Measurements from ENCODE around the gene MGAT1. TPM values are rescaled to one million over a fixed set of nuclear protein-coding genes. Genes with fewer than 3 reads are reported as not detected.
"Not testable (repeated sequence)": the region's sequence is repeated elsewhere in the genome, so short reads cannot be mapped to it uniquely, and the experiment has no call there.

Gene MGAT1
- polyA plus RNA-seq, 1 donor from 2014 or later: 31.8 TPM

- no peaks in the 10 kb centered on the region for H4K20me1 ChIP-seq (ENCODE audit: insufficient read depth)
- no peaks in the 10 kb centered on the region for H3K79me2 ChIP-seq (replicated peaks; ENCODE audit: insufficient read depth, low read length)
- TF ChIP-seq MXI1 (conservative IDR thresholded peaks at IDR 0.05; ENCODE audit: poor library complexity, severe bottlenecking) (no peak), CTCF (IDR thresholded peaks at IDR 0.05; ENCODE audit: poor library complexity, severe bottlenecking) (no peak), EZH2 (IDR thresholded peaks at IDR 0.05; ENCODE audit: borderline replicate concordance, insufficient read depth, low read length, poor library complexity, severe bottlenecking) (no peak), REST (IDR thresholded peaks at IDR 0.05; ENCODE audit: borderline replicate concordance) (no peak), SMC3 (conservative IDR thresholded peaks at IDR 0.05; ENCODE audit: poor library complexity) (no peak), POLR2AphosphoS5 (IDR thresholded peaks at IDR 0.05) (no peak), TAF1 (IDR thresholded peaks at IDR 0.05; ENCODE audit: low read depth) (no peak)
- no peaks in the 10 kb centered on the region for H3K36me3 ChIP-seq (ENCODE audit: insufficient read depth, low read length)
- H3K9ac ChIP-seq (ENCODE audit: low read length): no peak overlapping the region
- no peaks in the 10 kb centered on the region for H3K9me2 ChIP-seq (ENCODE audit: insufficient read depth, low read length)
- no peak overlapping the region for H2AFZ ChIP-seq (ENCODE audit: low read depth, low read length)
- H3K9me3 ChIP-seq (ENCODE audit: low read length): no peaks in the 10 kb centered on the region
- H3K4me2 ChIP-seq (ENCODE audit: low read length): no peak overlapping the region
- no peak overlapping the region for H3K27ac ChIP-seq (ENCODE audit: low read length)
- H3F3A ChIP-seq (ENCODE audit: insufficient read depth, low read length, poor library complexity, severe bottlenecking): no peaks in the 10 kb centered on the region
- H3K27me3 ChIP-seq (ENCODE audit: insufficient read depth, low read depth, low read length): peaks cover 10% of the 10 kb centered on the region
- H3K4me3 ChIP-seq (ENCODE audit: low read length): no peak overlapping the region
Measured at GRCh38 chr5:180829726-180830125, 27.1 kb upstream of the MGAT1 start.

GRCh38 chr5:180828756-180829531, 26.3 kb upstream of the MGAT1 start:
- not testable (repeated sequence) for H3F3A ChIP-seq (ENCODE audit: insufficient read depth, low read length, poor library complexity, severe bottlenecking); H3K9ac ChIP-seq (ENCODE audit: low read length); H2AFZ ChIP-seq (ENCODE audit: low read depth, low read length); H3K4me2 ChIP-seq (ENCODE audit: low read length); H3K79me2 ChIP-seq (replicated peaks; ENCODE audit: insufficient read depth, low read length); H3K4me3 ChIP-seq (ENCODE audit: low read length); H3K9me2 ChIP-seq (ENCODE audit: insufficient read depth, low read length); H3K9me3 ChIP-seq (ENCODE audit: low read length); H4K20me1 ChIP-seq (ENCODE audit: insufficient read depth); H3K36me3 ChIP-seq (ENCODE audit: insufficient read depth, low read length); H3K27ac ChIP-seq (ENCODE audit: low read length)
- peaks cover 10% of the 10 kb centered on the region for H3K27me3 ChIP-seq (ENCODE audit: insufficient read depth, low read depth, low read length)

- not testable (repeated sequence) for H2AFZ ChIP-seq (ENCODE audit: low read depth, low read length); H3K36me3 ChIP-seq (ENCODE audit: insufficient read depth, low read length); H3K79me2 ChIP-seq (replicated peaks; ENCODE audit: insufficient read depth, low read length); H3K9me3 ChIP-seq (ENCODE audit: low read length); H3F3A ChIP-seq (ENCODE audit: insufficient read depth, low read length, poor library complexity, severe bottlenecking); H4K20me1 ChIP-seq (ENCODE audit: insufficient read depth); H3K4me3 ChIP-seq (ENCODE audit: low read length); H3K9ac ChIP-seq (ENCODE audit: low read length); H3K9me2 ChIP-seq (ENCODE audit: insufficient read depth, low read length); H3K27ac ChIP-seq (ENCODE audit: low read length); H3K4me2 ChIP-seq (ENCODE audit: low read length)
- peaks cover 10% of the 10 kb centered on the region for H3K27me3 ChIP-seq (ENCODE audit: insufficient read depth, low read depth, low read length)
Measured at GRCh38 chr5:180827374-180827773, 24.8 kb upstream of the MGAT1 start.
